Lower leg skin (tissue), 3 donors: Measurements from ENCODE around the gene TMEM229B.

Experiments used
- POLR2A ChIP-seq, 2 donors: fragments of 450-650 bp; IDR thresholded peaks; one replicate each; pipeline ENCODE4 v1.6.1; 2016 to 2017; ENCODE audit warnings: antibody characterized with exemption in 2 of 2, mild to moderate bottlenecking in 1 of 2, moderate library complexity in 1 of 2
- TF ChIP-seq, protein P1 (sequence below), 3 donors: fragments of 450-650 bp; IDR thresholded peaks; one replicate each; pipeline ENCODE4 v1.5.1; 2016; ENCODE audit warnings: antibody characterized with exemption in 3 of 3, mild to moderate bottlenecking in 3 of 3, moderate library complexity in 2 of 3

DNA sequence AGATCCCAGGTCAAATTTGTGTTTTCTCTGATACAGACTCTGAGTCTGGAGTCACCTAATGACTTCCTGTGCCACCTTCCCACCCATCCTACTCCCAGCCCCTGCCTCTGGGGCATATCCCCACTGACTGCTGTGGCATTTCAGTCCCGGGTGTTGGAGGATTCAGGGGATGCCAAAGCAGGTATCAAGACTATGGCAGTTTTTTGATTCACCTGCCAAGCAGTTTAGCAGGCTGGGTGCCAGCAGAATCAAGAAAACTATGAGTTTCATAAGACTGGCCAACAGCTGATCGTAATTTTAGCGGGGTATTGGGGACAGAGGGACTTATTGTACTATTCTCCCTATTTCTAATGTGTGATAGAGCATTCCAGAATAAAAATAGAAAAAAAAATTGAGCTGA lies 49.2 kb upstream of the TMEM229B start:
- TF ChIP-seq, protein P1, sequence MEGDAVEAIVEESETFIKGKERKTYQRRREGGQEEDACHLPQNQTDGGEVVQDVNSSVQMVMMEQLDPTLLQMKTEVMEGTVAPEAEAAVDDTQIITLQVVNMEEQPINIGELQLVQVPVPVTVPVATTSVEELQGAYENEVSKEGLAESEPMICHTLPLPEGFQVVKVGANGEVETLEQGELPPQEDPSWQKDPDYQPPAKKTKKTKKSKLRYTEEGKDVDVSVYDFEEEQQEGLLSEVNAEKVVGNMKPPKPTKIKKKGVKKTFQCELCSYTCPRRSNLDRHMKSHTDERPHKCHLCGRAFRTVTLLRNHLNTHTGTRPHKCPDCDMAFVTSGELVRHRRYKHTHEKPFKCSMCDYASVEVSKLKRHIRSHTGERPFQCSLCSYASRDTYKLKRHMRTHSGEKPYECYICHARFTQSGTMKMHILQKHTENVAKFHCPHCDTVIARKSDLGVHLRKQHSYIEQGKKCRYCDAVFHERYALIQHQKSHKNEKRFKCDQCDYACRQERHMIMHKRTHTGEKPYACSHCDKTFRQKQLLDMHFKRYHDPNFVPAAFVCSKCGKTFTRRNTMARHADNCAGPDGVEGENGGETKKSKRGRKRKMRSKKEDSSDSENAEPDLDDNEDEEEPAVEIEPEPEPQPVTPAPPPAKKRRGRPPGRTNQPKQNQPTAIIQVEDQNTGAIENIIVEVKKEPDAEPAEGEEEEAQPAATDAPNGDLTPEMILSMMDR (IDR thresholded peaks at IDR 0.05) = no peak
- TF ChIP-seq POLR2A (IDR thresholded peaks at IDR 0.05) = no peak
